NCI-H82 treated with DMSO at 0.1 percent for 48 hours (cell line): Measurements from ENCODE around the gene FKBP10.
A peak's percentile ranks its signal among the peaks of the same experiment; 100 is the strongest.
"Not testable (repeated sequence)": the region's sequence is repeated elsewhere in the genome, so short reads cannot be mapped to it uniquely, and the experiment has no call there.

ENCODE experiments used
- DNase-seq: peaks from one replicate; lab custom pipeline; 2025; ENCODE audit not compliant: unreplicated experiment; lab: John Stamatoyannopoulos, UW

The FKBP10 gene

GRCh38 chr17:41812381-41813151 lies at the start of gene FKBP10:
TSS of gene FKBP10 (plus strand) at chr17:41813004. CDS start at chr17:41813035, 31 bp downstream.
- peak; percentile 71 for DNase-seq

DNA sequence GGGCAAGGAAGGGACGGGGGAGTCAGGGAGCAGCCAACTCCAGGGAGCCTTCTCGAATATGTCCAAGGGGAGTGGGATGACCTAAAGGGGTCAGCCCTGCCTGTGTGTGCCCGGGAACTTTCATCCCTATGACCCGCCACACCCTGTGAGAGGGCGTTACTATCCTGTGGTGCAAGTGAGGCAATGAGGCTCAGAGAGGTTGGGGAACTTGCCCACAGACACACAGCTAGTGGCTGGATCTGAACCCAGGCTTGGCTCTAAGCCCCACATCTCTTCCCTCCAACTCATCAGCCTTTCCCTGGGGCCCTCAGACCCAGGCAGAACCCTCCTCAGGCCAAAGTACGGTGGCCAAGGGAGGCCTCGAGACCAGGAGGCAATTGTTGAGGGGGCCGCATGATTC lies 49.5 kb upstream of the FKBP10 start:
- DNase-seq, result no peak

GRCh38 chr17:41766135-41766534 lies 46.7 kb upstream of the FKBP10 start:
- no peak for DNase-seq

DNA sequence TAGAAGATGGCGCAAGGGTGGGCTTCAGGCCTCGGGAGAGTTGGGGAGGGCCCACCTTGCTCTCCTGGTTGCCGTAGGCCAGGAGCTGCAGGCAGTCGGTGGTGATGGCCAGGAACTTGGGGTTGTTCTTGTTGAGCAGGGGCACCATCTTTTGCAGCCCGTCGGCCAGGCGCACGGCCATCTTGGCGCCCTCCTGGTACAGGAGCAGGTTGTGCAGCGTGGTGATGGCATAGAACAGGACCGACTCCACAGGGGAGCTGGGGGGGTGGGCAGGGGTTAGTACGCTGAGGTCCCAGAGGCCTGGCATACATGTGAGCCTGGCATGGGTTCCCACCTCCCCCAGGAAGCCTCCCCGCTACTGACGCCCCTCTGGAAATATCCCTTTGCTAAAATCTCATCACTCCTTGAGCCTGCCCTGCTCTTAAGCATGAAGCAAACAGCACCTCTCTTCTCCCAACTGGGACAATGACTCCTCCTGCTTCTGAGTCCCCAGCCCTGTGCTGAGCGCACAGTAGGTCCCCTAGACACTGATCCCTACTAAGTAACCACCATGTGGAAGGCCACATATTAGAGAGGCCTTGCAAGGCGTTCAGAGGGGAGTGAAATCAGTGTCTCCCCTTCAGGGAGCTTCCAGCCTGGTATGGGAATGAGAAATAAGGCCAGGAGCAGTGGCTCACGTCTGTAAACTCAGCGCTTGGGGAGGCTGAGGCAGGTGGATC lies 45.3 kb upstream of the FKBP10 start:
- DNase-seq, result no peak

DNA sequence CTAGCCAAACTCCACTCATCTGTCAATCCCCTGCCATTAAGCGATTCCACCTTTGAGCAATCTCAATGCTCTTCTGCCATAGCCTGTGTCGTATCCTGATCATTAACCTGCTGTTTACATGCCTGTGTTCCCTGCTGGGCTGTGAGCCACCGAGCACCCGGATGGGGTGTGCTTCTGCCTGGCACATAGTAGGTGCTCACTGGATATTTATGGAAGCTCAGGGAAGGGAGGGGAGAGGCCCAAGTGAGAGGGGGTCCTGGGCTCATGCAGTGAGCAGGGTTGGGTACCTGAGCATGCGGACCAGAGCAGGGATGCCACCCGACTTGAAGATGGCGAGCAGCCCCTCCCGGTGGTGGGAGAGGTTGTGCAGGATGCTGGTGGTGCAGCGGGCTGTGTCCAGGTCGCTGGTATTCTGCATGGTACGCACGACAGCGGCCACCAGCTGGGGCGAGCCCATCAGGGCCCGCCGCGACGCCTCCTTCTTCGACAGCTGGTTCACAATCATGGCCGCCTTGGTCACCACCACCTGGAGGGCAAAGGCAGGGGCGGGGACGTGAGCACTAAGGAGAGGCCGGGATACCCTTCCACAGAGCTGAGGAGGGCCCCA lies 44.0 kb upstream of the FKBP10 start:
- no peak for DNase-seq

DNA sequence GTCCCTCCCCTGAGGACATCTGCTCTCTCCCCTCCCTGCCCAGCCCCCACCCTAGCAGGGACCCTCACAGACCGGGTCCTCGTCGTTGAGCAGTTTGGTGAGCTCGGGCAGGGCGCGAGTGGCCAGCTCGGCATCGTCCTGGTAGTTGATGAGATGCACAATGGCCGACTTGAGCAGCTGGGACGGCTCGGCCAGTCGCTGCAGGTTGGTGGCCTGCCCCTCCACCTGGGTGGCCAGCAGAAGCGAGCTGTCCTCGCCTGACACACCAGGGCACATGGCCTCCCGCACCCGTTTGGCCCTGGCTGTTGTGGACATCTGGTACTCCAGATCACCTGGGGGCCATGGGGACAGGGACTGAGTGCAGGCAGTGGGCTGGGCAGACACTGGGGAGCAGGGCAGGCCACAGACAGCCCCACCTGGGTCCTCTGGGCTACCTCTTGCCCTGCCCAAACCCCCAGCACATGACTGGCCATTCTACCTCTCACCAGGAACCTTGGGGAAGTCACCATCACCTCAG lies 43.4 kb upstream of the FKBP10 start:
- DNase-seq, result no peak

DNA sequence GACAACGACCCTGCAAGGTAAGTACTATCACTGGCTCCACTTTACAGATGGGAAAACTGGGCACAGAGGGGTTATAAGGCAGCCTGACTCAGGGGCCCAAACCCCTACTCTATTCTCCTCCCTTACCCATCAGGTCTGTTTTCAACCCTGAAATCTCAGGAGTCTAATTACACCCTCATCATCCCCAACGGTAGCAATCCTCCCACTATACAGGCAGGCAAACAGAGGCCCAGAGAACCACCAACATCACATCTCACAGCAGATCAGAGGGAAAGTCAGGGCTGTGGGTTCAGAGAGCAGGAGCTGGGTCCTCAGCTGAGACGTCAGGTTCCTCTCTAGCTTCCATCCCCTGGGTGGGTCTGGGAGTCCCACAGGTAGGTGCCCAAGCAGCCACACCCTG lies 42.8 kb upstream of the FKBP10 start:
- DNase-seq, result no peak

DNA sequence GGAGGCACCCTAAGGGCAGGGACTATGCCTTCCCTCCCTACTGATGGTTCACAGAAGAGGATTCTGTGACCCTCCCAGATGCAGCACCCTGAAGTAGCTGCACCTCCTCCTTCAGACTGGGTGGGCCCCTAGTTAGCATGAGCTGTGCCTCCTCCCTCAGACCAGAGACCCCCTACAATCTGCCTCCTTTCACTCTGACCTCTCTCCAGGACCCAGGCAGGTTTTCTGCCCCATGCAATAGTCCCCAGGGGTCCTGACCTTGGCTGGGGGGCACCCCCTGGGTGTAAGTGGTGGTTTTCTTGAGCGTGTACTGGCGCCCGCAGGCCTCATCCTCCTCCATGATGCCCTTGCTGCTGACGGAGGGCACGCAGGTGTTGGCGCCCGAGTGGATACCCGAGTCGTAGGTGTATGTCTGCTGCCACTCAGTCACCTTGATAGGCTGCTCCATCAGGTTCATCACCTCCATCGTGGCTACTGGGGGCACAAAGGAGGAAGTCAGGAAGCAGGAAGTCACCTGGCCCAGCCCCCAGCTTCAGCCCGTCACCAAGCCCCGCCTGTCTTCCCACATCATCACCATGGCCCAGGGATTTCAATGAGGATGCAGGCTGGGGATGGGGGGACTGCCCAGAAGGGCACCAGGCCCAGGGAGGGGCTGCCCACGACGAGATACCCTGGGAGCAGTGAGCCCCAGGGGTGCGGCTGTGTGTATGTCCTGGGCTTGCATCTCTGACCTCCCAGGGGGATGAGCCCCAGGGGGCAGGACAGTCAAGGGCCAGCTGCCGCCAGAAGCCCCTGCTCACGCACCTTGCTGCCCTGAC lies 41.2 kb upstream of the FKBP10 start:
- DNase-seq, result no peak

- no peak for DNase-seq
Observed at GRCh38 chr17:41772218-41772585, 40.6 kb upstream of the FKBP10 start.

DNA sequence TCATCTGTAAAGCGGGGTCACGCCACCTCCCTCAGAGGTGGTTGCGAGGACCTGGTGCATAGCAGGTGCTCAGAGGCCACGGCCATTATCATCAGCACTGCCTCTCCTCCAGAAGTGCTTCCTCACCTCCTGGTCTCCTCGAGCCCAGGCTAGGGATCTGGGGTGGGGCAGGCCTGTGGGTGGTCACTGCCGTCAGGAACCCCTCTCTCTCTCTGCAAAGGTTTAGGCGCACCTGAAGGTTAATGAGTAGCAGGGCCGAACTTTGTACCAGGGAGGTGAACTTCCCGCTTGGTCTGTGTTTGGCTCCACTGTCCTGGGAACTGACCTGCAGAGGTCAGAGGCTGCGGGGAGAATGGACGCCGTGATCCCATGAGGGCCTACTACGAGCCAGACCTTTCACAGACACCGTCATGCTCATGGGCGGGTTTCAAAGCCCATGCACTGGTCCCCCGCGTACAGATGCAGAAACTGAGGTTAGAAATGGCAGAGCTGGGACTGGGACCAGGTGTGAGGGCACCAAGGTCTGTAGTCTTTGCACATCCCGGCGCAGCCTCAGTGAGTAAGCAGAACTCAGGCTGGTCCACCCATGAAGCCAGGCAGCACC lies 40.1 kb upstream of the FKBP10 start:
- no peak for DNase-seq

- no peak for DNase-seq
Observed at GRCh38 chr17:41773190-41773588, 39.6 kb upstream of the FKBP10 start.

DNA sequence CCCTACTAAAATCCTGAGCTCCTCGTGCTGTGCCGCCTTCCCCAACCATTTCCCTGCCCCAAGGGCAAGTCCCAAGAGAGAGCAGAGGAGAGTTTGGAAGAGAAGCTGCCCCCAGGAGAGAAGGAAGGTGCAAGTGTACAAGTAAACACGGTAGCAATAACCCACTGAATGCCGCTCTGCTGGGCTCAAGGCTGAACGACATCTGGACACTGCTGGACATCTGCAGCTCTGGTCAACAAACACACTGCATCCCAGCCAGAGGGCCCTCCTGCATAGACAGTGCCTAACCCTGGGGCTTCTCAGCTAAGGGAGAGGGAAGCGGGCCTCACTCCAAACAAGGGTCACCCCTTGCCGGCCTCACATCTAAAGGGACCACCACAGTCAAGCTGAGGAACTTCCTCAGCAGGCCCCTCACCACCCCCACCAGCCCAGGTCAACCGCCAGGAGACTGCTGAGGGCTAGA lies 39.0 kb upstream of the FKBP10 start:
- no peak for DNase-seq

- DNase-seq, result no peak
Observed at GRCh38 chr17:41775394-41776226, 37.2 kb upstream of the FKBP10 start.

- DNase-seq, result not testable (repeated sequence)
Observed at GRCh38 chr17:41776262-41776900, 36.4 kb upstream of the FKBP10 start.

DNA sequence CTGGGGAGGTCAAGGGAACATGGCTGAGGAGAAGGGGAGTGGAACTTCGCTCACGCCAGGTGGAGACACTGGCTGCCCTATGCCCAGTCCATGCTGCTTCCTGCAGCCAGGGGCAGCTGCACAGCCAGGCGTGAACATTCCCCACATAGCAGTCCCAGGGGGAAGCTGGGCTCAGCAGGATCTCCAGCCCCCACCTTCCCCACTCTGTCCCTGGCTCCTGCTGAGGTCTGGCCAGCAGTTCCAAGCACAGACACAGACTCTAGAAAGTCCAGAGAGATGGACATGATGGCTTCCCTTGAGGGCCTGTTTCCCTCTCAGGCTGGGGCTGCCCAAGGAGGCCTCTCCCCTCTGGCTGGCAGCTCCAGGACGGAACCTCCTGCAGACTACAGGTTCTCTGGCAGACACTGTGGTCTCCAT lies 35.6 kb upstream of the FKBP10 start:
- DNase-seq, result no peak

GRCh38 chr17:41777574-41778188 lies 35.1 kb upstream of the FKBP10 start:
- peak; percentile 39 for DNase-seq

DNA sequence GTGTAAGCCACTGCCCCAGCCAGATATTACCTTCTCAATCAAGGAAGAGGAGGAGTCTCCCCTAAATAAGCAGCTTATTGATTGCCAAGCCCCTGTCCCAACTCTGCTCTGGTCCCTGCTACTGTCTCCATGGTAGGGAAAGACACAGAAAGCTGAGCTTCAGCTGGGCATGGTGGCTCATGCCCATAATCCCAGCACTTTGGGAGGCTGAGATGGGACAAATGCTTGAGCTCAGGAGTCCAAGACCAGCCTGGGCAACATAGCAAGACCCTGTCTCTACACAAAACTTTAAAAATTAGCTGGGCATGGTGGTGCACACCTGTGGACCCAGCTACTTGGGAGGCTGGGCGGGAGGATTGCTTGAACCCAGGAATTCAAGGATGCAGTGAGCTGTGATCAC lies 32.9 kb upstream of the FKBP10 start:
- no peak for DNase-seq

DNA sequence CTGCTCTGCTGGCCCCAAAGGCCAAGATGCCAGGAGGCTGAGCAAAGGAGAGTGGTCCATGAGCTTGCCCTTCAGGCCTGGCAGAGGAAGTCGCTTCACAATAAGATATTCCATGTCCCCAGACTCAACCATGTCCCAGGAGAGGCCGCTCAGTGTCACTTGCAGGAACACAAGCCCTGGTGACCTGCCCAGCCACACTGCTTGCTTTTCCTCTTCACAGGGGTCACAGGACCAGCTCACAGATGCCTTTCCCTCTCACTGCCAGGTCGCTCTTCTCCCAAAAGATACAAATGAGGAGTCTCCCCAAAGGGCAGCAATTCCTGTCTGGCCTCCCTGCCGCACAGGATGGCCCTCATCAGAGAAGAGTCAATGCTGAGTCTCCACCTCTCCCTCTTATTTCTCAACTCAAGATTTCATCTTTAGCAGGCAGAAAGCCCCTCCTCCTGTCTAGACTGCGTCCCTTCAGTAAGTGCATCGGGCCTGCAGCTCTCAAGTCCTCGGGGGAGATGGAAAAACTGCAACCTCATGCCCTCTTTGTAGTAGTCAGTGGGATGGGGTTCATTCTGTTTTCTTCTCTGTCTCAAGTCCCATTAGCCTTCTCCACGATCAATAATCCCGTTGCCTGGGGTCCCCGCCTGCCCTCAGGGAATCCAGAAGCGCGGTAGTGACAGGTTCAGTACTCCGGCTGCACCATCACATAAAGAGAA lies 31.2 kb upstream of the FKBP10 start:
- no peak for DNase-seq
